ENCODE data around the gene TXLNG.

TXLNG gene

DNA sequence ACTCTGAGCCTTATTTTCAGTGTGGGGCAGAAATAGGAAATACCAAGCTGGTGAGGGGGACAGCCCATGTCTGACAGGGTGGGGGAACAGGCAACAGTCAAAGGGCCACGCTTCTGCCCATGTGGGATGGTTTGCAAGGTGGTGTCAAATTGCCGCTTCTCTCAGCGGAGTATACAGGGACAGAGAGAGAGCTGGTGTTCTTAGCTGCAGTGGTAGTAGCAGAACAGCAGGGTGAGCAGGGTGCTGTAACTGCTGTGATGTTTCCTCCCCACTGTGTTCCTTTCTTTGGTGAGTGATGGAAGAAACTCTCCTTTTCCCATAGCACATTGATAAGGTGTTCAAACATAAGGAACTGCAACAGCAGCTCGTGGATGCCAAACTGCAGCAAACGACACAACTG is 46.0 kb downstream of the TXLNG start:
- no peak overlapping the region for H3K4me3 ChIP-seq (ENCODE audit: low read depth, low read length)
- in situ Hi-C loops (cut with HindIII; ENCODE audit: low sequenced_read_pairs): no loop called here
- DNase-seq (ENCODE audit: low read depth, low spot score): no peak
- TF ChIP-seq, protein P1, sequence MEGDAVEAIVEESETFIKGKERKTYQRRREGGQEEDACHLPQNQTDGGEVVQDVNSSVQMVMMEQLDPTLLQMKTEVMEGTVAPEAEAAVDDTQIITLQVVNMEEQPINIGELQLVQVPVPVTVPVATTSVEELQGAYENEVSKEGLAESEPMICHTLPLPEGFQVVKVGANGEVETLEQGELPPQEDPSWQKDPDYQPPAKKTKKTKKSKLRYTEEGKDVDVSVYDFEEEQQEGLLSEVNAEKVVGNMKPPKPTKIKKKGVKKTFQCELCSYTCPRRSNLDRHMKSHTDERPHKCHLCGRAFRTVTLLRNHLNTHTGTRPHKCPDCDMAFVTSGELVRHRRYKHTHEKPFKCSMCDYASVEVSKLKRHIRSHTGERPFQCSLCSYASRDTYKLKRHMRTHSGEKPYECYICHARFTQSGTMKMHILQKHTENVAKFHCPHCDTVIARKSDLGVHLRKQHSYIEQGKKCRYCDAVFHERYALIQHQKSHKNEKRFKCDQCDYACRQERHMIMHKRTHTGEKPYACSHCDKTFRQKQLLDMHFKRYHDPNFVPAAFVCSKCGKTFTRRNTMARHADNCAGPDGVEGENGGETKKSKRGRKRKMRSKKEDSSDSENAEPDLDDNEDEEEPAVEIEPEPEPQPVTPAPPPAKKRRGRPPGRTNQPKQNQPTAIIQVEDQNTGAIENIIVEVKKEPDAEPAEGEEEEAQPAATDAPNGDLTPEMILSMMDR (IDR thresholded peaks at IDR 0.05; ENCODE audit: low read depth, low read length): peak; percentile 21

DNA sequence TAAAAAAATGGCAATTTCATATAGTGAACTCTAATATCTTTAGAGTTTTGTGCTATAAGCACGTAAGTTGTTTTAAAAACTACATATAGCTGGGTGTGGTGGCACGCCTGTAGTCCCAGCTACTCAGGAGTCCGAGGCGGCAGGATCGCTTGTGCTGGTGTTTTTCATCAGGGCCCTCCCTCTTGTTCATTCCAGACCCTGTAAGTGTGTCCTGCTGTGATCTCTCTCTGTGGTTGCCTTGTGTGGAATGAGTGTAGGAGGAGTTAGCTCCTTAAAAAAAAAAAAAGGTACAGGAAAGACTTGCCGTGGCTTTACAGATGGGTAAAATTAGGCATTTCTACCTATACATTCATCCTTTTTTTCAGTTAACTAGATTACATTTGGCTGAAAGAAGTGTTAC is 48.5 kb downstream of the TXLNG start:
- TF ChIP-seq, protein P1 (IDR thresholded peaks at IDR 0.05; ENCODE audit: low read depth, low read length): no peak
- in situ Hi-C loops (cut with HindIII; ENCODE audit: low sequenced_read_pairs): no loop called here
- no peak overlapping the region for H3K4me3 ChIP-seq (ENCODE audit: low read depth, low read length)
- DNase-seq (ENCODE audit: low read depth, low spot score): peak; percentile 75

DNA sequence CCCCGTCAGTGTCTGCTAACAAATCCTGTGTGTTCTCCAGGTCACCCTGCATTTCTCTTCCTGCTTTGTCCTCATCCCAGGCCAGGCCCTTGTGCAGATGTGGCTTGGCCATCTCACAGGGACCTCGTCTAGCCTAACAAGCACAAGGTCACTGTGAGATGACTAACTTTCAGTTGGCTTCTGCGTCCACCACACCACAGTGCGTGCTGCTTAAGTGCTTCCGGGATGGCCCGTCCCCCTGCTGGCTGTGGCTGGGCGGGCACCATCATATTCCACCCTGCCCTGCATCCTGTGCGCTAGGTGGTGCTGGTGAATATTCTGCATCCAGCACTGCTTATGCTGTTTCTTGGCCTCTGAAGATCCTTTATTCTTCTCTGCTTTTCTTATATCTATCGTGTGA is 50.1 kb downstream of the TXLNG start:
- TF ChIP-seq, protein P1 (IDR thresholded peaks at IDR 0.05; ENCODE audit: low read depth, low read length): peak; percentile 56
- in situ Hi-C loops (cut with HindIII; ENCODE audit: low sequenced_read_pairs): no loop called here
- no peak for DNase-seq (ENCODE audit: low read depth, low spot score)
- no peak overlapping the region for H3K4me3 ChIP-seq (ENCODE audit: low read depth, low read length)

DNA sequence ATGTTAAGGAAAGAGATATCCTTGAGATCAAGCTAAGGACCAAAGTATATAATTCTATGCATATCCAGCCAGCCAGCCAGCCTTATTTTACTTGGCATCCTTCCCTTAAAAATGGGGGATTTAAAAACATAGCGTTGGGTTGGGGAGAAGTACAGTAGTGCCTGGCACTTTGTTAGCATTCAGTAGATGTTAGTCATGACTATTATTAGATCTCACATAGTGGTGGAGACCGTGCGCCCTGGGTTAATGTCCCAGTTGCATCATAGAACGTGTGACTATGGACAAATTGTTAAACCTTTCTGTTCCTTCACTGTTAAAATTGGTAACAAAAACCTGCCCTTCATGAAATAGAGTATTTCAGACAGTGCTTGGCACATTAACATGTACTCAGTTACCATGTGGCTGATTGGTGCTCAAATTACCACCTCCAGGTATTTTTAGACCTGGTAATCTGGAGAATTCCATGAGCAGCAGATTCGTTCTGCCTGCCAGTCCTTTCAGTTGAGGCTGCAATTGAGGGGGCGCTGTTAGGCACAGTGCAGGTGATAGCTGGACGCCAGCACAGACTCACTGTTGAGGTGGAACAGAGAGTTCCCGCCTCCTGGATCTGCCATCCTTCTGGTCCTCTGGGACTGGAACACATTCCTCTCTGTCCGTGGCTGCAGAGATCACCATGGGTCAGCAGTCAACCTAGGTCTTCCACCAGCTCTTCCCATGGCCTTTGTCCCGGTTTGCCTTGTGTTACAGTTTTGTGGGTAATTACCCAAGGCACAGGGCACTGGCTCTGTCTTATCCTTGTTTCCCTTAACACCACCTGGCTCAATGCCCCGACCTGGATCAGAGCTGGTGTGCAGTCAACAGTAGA is 52.2 kb downstream of the TXLNG start:
- DNase-seq (ENCODE audit: low read depth, low spot score): peak; percentile 86
- no peak overlapping the region for H3K4me3 ChIP-seq (ENCODE audit: low read depth, low read length)
- TF ChIP-seq, protein P1 (IDR thresholded peaks at IDR 0.05; ENCODE audit: low read depth, low read length): no peak
- in situ Hi-C loops (cut with HindIII; ENCODE audit: low sequenced_read_pairs): no loop called here

DNA sequence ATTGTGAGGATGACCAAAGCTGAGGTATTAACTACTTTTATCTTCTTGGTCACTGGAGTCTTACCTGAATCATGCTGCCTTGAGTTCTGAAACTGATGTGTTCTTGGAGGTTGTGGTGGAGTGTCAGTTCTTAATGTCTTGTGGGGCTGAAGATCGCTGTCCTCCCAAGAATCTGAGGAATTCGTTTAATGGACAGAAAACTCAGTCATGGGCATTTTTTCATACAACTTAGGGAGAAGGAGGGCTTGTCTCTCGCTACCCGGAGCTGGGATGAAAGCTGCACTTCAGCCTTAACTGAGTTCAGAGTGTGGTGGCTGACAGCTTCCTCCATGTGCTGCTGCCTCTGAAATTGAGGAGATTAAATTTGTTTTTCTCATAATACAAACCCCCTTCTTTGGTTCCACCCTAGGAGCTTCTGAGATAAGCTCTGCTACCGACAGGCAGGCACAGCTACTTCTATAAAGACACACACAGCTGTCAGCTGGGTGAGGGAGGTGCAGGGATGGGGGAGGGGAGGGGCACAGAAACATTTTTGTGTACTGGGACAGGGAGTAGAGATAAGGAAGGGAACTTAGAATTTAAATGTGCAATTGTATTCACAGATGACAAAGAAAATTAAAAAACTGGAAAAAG is 53.1 kb downstream of the TXLNG start:
- in situ Hi-C loops (cut with HindIII; ENCODE audit: low sequenced_read_pairs): no loop called here
- no peak overlapping the region for H3K4me3 ChIP-seq (ENCODE audit: low read depth, low read length)
- DNase-seq (ENCODE audit: low read depth, low spot score): no peak
- TF ChIP-seq, protein P1 (IDR thresholded peaks at IDR 0.05; ENCODE audit: low read depth, low read length): no peak

DNA sequence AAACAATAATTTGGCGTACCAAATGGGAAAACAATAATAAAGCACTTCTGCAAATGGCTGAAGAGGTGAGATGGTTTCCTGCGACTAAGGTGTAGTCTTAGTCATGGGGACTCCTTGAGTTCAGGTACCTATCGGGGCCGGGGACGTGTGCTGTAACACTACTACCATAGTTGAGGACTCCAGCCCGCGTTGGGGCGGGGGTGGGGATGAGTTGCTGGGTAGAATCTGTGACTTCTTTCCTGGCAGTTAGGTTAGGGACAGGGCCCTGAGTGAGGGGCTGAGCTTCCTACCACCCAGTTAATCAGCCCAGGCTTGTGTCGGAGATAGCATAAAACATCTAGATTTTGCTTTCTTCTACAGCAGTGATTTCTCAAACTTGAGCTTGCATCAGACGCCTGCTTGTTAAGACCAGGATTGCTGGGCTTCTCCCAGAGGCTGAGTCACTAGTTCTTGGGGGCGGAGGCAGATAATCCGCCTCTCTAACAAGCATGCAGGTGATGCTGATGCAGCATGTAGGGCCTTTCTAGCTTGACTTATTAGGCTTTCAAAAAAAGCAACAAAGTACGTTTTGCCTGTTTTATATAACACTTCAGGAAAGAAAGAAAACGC is 53.7 kb downstream of the TXLNG start:
- TF ChIP-seq, protein P1 (IDR thresholded peaks at IDR 0.05; ENCODE audit: low read depth, low read length): no peak
- no peak overlapping the region for H3K4me3 ChIP-seq (ENCODE audit: low read depth, low read length)
- in situ Hi-C loops (cut with HindIII; ENCODE audit: low sequenced_read_pairs): no loop called here
- peak; percentile 70 for DNase-seq (ENCODE audit: low read depth, low spot score)
